Fibroblast of pulmonary artery (primary cell): ENCODE measurements around the gene CTSV.
"Not testable (repeated sequence)": the region's sequence is repeated elsewhere in the genome, so short reads cannot be mapped to it uniquely, and the experiment has no call there.

Source experiments
- DNase-seq: peaks from one replicate; pipeline ENCODE4 v3.0.0-alpha.2; 2010; ENCODE audit warnings: low read depth
- H3K4me3 ChIP-seq: replicated peaks from 2 replicates; pipeline ENCODE4 v1.5.1; 2011; ENCODE audit warnings: low read depth, mild to moderate bottlenecking, control low read depth, low read length, moderate library complexity
- CTCF ChIP-seq: IDR thresholded peaks from 2 replicates; pipeline ENCODE4 v1.5.1; 2011; ENCODE audit warnings: mild to moderate bottlenecking, control low read depth, low read length, inconsistent platforms; ENCODE audit errors: missing control alignments

The CTSV gene

GRCh38 chr9:97038611-97039513, at the start of gene CTSV:
TSS of gene CTSV (minus strand) at chr9:97039142. CDS start at chr9:97038043, 1,099 bp downstream.
- H3K4me3 ChIP-seq: peak within 1 kb of the TSS; percentile 62
- TF ChIP-seq CTCF: no peak
- peak; percentile 82 for DNase-seq

GRCh38 chr9:97087668-97088215, 48.8 kb upstream of the CTSV start:
- H3K4me3 ChIP-seq, DNase-seq: not testable (repeated sequence)

DNA sequence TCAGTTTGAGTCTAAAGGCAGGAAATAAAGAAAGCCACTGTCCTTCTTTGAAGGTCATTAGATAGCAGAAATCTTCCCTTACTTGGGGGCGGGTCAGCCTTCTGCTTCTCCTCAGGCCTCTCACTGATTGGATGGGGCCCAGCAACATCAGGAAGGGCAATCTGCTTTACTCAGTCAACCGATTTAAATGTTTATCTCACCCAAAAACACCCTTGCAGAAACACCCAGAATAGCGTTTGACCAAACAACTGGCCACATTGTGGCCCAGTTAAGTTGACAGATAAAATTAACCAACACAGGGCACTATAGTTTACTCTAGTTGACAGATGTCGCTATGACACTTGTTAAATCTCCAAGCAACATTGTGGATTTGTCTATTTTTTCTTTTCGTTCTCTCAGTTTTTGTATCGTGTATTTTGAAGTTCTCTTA, 45.6 kb upstream of the CTSV start:
- not testable (repeated sequence) for H3K4me3 ChIP-seq, DNase-seq

DNA sequence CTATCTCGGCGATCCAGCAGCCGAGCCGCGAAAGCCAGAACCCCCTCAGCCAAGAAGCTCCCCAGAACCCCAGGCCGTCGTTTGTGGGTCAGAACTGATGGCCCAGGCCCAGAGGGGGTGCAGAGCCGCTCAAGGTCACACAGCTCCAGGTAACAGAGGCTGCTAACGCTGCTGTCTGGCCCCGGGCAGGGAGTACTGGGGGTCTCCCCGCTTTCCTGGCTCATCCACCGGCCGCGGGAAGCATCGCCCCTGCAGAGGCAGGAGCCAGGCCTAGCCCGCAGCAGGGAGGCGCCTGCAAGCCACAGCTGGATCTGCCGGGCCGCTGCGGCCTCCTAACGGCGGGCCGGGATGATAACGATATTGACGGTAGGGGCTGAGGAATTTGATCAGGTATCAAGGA, 39.4 kb upstream of the CTSV start:
- no peak overlapping the region for H3K4me3 ChIP-seq
- no peak for DNase-seq
- TF ChIP-seq CTCF: no peak

GRCh38 chr9:97077452-97078295, 38.7 kb upstream of the CTSV start:
- TF ChIP-seq CTCF: no peak
- no peak overlapping the region for H3K4me3 ChIP-seq
- DNase-seq: no peak

DNA sequence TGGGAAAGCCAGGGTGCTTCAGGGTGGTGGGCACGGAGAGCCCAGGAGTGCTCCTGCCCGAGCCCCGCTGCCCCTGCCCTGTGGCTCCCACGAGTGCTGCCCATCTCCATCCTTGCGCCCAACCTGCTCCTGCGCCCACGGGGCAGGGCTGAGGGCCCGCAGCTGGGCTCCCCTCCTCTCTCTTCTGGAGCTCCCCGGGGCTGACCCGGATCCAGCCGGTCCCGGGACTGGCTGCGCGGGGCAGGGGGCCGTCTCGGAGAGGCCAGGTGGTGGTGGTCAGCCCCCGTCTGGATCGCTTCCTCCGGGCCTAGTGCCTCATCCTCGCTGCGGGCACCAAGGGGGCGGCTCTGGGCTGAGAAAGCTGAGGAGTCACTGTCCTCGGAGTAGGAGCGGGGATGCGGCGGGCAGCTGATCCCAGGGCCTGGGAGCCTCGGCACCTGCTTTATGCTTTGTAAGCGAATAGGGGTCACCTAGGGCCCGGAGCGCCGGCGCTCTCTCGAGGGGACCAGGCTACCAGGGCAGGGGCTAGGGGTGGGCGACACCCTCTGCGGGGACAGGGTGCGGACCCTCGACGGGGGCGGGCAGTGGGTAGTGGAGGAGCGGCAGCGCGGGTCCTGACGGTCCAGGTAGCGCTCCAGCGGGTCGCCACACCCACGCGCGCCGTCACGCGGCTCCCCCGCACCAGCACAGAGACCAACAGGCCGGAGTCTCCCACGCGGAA, 37.9 kb upstream of the CTSV start:
- H3K4me3 ChIP-seq: not testable (repeated sequence)

GRCh38 chr9:97076238-97076637, 37.3 kb upstream of the CTSV start:
- no peak overlapping the region for H3K4me3 ChIP-seq
- DNase-seq: no peak
- TF ChIP-seq CTCF: no peak

More for the DNA sequence above, 37.9 kb upstream of the CTSV start:
- not testable (repeated sequence) for DNase-seq
